Upper lobe of left lung (tissue), 4 donors: ENCODE measurements around the gene RAP1GAP.

Experiments
- CTCF ChIP-seq, 6 experiments: fragments of 450-650 bp in 4 of 6; fragments of 200-600 bp in 2 of 6; sonication (generic) in 2 of 6; IDR thresholded peaks; one replicate each; pipeline ENCODE4 v1.5.1; 2016 to 2019; ENCODE audit warnings: antibody characterized with exemption in 6 of 6
- POLR2AphosphoS5 ChIP-seq, 2 donors: sonication (generic); formaldehyde crosslinking; IDR thresholded peaks; one replicate each; pipeline ENCODE4 v1.5.1; 2017; ENCODE audit warnings: antibody characterized with exemption in 2 of 2

GRCh38 chr1:21573971-21574465 is 95.1 kb downstream of the RAP1GAP start:
- TF ChIP-seq POLR2AphosphoS5 (IDR thresholded peaks at IDR 0.05): no peak
- peak in 5 of 6 experiments; percentile 22 to 57 (median 43) for TF ChIP-seq CTCF (IDR thresholded peaks at IDR 0.05)
